HUES64 (cell line): ENCODE results near the gene BAX.

Experiments
- H3K27ac ChIP-seq: 2 replicates; pipeline ENCODE4 v1.7.0; 2013; ENCODE audit warnings: low read depth, low read length, inconsistent platforms
- H3K27me3 ChIP-seq: 2 replicates; pipeline ENCODE4 v1.6.1; 2013; ENCODE audit warnings: mild to moderate bottlenecking, low read length; ENCODE audit not compliant: insufficient read depth
- H3K36me3 ChIP-seq: 2 replicates; pipeline ENCODE4 v1.6.1; 2013; ENCODE audit warnings: mild to moderate bottlenecking, low read length; ENCODE audit not compliant: insufficient read depth
- H3K4me1 ChIP-seq: 2 replicates; pipeline ENCODE4 v1.6.1; 2013; ENCODE audit warnings: mild to moderate bottlenecking, low read length, moderate library complexity; ENCODE audit not compliant: insufficient read depth
- H3K4me3 ChIP-seq: 2 replicates; pipeline ENCODE4 v1.5.1; 2013; ENCODE audit warnings: mild to moderate bottlenecking, low read length, moderate library complexity
- H3K9ac ChIP-seq: 2 replicates; pipeline ENCODE4 v1.6.1; 2013; ENCODE audit warnings: mild to moderate bottlenecking, low read depth, low read length
- H3K9me3 ChIP-seq: 2 replicates; pipeline ENCODE4 v1.6.1; 2013; ENCODE audit warnings: low read depth, low read length; ENCODE audit not compliant: insufficient read depth
- WGBS: fragments of 150-250, 120-280 bp; methylation state at CpG from one replicate; pipeline ENCODE4 v1.1.7; 2013; ENCODE audit warnings: missing lambda C conversion rate; 5-methylcytosine and 5-hydroxymethylcytosine counted together

Gene BAX

GRCh38 chr19:49006905-49007304 is 52.2 kb downstream of the BAX start:
- H3K9me3 ChIP-seq, result no peaks in the 10 kb centered on the region
- no peak overlapping the region for H3K27ac ChIP-seq
- no peaks in the 10 kb centered on the region for H3K4me1 ChIP-seq
- H3K4me3 ChIP-seq, result no peak overlapping the region
- H3K36me3 ChIP-seq, result peaks cover 80% of the 10 kb centered on the region
- H3K27me3 ChIP-seq, result no peaks in the 10 kb centered on the region
- no peak overlapping the region for H3K9ac ChIP-seq
- 97% methylated on average over 22 of the region's 22 CpGs for WGBS

- 95% methylated on average over 18 of the region's 18 CpGs for WGBS
- no peak overlapping the region for H3K9ac ChIP-seq
- no peak overlapping the region for H3K4me3 ChIP-seq
- no peaks in the 10 kb centered on the region for H3K27me3 ChIP-seq
- H3K27ac ChIP-seq, result no peak overlapping the region
- H3K9me3 ChIP-seq, result no peaks in the 10 kb centered on the region
- no peaks in the 10 kb centered on the region for H3K4me1 ChIP-seq
- peaks cover 75% of the 10 kb centered on the region for H3K36me3 ChIP-seq
These were observed 55.2 kb downstream of the BAX start for GRCh38 chr19:49009828-49010227.

GRCh38 chr19:49010453-49010852 is 55.8 kb downstream of the BAX start:
- WGBS, result 92% methylated on average over 18 of the region's 18 CpGs
- no peak overlapping the region for H3K9ac ChIP-seq
- H3K27ac ChIP-seq, result no peak overlapping the region
- no peaks in the 10 kb centered on the region for H3K9me3 ChIP-seq
- H3K27me3 ChIP-seq, result no peaks in the 10 kb centered on the region
- no peaks in the 10 kb centered on the region for H3K4me1 ChIP-seq
- no peak overlapping the region for H3K4me3 ChIP-seq
- H3K36me3 ChIP-seq, result peaks cover 75% of the 10 kb centered on the region

GRCh38 chr19:49011194-49011593 is 56.5 kb downstream of the BAX start:
- H3K9ac ChIP-seq, result no peak overlapping the region
- WGBS, result 90% methylated on average over 17 of the region's 17 CpGs
- H3K4me1 ChIP-seq, result no peaks in the 10 kb centered on the region
- H3K4me3 ChIP-seq, result no peak overlapping the region
- H3K9me3 ChIP-seq, result no peaks in the 10 kb centered on the region
- H3K27ac ChIP-seq, result no peak overlapping the region
- peaks cover 74% of the 10 kb centered on the region for H3K36me3 ChIP-seq
- H3K27me3 ChIP-seq, result no peaks in the 10 kb centered on the region
